HCT116 (cell line): ENCODE data around the gene ANKRD33.

ENCODE experiments used
- CEBPB ChIP-seq: IDR thresholded peaks from 2 replicates; pipeline ENCODE4 v1.6.1; 2012; ENCODE audit warnings: low read depth
- EZH2 ChIP-seq: fragments of 200-600 bp; sonication (generic); IDR thresholded peaks from 2 replicates; pipeline ENCODE4 v1.6.1; 2017; ENCODE audit warnings: antibody characterized with exemption, mixed run types
- FOSL1 ChIP-seq: IDR thresholded peaks from 2 replicates; pipeline ENCODE4 v1.6.1; 2012; ENCODE audit warnings: low read depth
- POLR2A ChIP-seq: IDR thresholded peaks from 2 replicates; pipeline ENCODE4 v1.7.0; 2011; ENCODE audit warnings: borderline replicate concordance; ENCODE audit not compliant: insufficient read depth, insufficient read length; ENCODE audit errors: extremely low read depth
- POLR2AphosphoS5 ChIP-seq: IDR thresholded peaks from 2 replicates; pipeline ENCODE4 v1.6.1; 2011; ENCODE audit warnings: mild to moderate bottlenecking, low read depth, low read length, moderate library complexity
- RAD21 ChIP-seq: IDR thresholded peaks from 2 replicates; pipeline ENCODE4 v1.6.1; 2012; ENCODE audit warnings: low read depth, mild to moderate bottlenecking
- SIN3A ChIP-seq: IDR thresholded peaks from 2 replicates; pipeline ENCODE4 v1.6.1; 2012; ENCODE audit warnings: low read depth
- SP1 ChIP-seq: IDR thresholded peaks from 2 replicates; pipeline ENCODE4 v1.6.1; 2012; ENCODE audit warnings: low read depth
- SRF ChIP-seq: IDR thresholded peaks from 2 replicates; pipeline ENCODE4 v1.6.1; 2012; ENCODE audit warnings: low read depth
- YY1 ChIP-seq: IDR thresholded peaks from 2 replicates; pipeline ENCODE4 v1.6.1; 2011; ENCODE audit warnings: low read length, low read depth, moderate library complexity, mild to moderate bottlenecking; ENCODE audit not compliant: insufficient replicate concordance; ENCODE audit errors: extremely low read depth
- TF ChIP-seq, protein P1 (sequence below), 3 experiments: fragments of 200-600 bp in 1 of 3; sonication (generic) in 1 of 3; IDR thresholded peaks in 2 of 3; conservative IDR thresholded peaks in 1 of 3; 2 replicates each; pipeline ENCODE4 v1.5.1; 2012 to 2017; ENCODE audit warnings: low read depth in 2 of 3, low read length in 2 of 3, antibody characterized with exemption in 1 of 3, borderline replicate concordance in 1 of 3, control low read depth in 1 of 3, mild to moderate bottlenecking in 1 of 3, mixed read lengths in 1 of 3, mixed run types in 1 of 3, moderate library complexity in 1 of 3; ENCODE audit not compliant: insufficient read depth in 1 of 3
- TF ChIP-seq, protein P2 (sequence below): IDR thresholded peaks from 2 replicates; pipeline ENCODE4 v1.6.1; 2012
- TF ChIP-seq, protein P3 (sequence below): IDR thresholded peaks from 2 replicates; pipeline ENCODE4 v1.6.1; 2011; ENCODE audit warnings: mild to moderate bottlenecking, low read length, moderate library complexity; ENCODE audit not compliant: insufficient replicate concordance; ENCODE audit errors: extremely low read depth

DNA sequence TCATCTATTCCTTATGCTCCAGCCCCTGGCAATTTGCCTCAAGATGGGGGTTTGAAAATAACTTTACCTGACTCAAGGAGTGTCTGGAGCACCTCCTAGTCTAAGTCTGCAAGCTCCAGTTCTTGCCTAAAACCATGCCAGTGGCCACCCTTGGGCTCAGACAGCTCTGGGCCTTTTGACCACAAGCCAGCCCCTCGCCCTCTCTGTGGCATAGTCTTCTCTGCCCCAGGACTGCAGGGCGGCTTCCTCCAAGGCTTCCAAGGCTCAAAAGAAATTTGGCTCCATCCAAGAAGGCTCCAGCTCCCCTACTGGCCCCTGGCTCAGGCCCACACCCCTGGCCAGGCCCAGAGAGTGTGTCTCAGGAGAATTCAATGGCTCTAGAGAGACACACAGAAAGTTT, 34.2 kb downstream of the ANKRD33 start:
- TF ChIP-seq CEBPB (no peak), POLR2A (no peak), SP1 (no peak), EZH2 (no peak), FOSL1 (no peak), RAD21 (no peak), SIN3A (no peak), YY1 (no peak), POLR2AphosphoS5 (no peak), SRF (no peak)
- TF ChIP-seq, protein P1, sequence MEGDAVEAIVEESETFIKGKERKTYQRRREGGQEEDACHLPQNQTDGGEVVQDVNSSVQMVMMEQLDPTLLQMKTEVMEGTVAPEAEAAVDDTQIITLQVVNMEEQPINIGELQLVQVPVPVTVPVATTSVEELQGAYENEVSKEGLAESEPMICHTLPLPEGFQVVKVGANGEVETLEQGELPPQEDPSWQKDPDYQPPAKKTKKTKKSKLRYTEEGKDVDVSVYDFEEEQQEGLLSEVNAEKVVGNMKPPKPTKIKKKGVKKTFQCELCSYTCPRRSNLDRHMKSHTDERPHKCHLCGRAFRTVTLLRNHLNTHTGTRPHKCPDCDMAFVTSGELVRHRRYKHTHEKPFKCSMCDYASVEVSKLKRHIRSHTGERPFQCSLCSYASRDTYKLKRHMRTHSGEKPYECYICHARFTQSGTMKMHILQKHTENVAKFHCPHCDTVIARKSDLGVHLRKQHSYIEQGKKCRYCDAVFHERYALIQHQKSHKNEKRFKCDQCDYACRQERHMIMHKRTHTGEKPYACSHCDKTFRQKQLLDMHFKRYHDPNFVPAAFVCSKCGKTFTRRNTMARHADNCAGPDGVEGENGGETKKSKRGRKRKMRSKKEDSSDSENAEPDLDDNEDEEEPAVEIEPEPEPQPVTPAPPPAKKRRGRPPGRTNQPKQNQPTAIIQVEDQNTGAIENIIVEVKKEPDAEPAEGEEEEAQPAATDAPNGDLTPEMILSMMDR (IDR thresholded peaks at IDR 0.05 in 2 of 3, conservative IDR thresholded peaks at IDR 0.05 in 1 of 3; ENCODE audit: borderline replicate concordance in 1 of 3, insufficient read depth in 1 of 3, low read depth in 2 of 3, low read length in 2 of 3), result no peak
- TF ChIP-seq, protein P2, sequence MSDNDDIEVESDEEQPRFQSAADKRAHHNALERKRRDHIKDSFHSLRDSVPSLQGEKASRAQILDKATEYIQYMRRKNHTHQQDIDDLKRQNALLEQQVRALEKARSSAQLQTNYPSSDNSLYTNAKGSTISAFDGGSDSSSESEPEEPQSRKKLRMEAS, result no peak
- TF ChIP-seq, protein P3, sequence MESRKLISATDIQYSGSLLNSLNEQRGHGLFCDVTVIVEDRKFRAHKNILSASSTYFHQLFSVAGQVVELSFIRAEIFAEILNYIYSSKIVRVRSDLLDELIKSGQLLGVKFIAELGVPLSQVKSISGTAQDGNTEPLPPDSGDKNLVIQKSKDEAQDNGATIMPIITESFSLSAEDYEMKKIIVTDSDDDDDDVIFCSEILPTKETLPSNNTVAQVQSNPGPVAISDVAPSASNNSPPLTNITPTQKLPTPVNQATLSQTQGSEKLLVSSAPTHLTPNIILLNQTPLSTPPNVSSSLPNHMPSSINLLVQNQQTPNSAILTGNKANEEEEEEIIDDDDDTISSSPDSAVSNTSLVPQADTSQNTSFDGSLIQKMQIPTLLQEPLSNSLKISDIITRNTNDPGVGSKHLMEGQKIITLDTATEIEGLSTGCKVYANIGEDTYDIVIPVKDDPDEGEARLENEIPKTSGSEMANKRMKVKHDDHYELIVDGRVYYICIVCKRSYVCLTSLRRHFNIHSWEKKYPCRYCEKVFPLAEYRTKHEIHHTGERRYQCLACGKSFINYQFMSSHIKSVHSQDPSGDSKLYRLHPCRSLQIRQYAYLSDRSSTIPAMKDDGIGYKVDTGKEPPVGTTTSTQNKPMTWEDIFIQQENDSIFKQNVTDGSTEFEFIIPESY, result no peak
